Colonic mucosa (tissue), 4 donors: ENCODE results near the gene CD7. TPM values are rescaled to one million over a fixed set of nuclear protein-coding genes. Genes with fewer than 3 reads are reported as not detected.
A peak's percentile ranks its signal among the peaks of the same experiment; 100 is the strongest.

Source experiments
- DNase-seq: peaks from one replicate; pipeline ENCODE4 v3.0.0-alpha.2; 2020
- H3K27ac ChIP-seq: fragments of 200-600 bp; one replicate; pipeline ENCODE4 v1.8.0; 2021
- H3K27me3 ChIP-seq: fragments of 200-600 bp; one replicate; pipeline ENCODE4 v1.8.0; 2021
- H3K36me3 ChIP-seq: fragments of 200-600 bp; one replicate; pipeline ENCODE4 v1.8.0; 2021
- H3K4me1 ChIP-seq: fragments of 200-600 bp; one replicate; pipeline ENCODE4 v1.8.0; 2021; ENCODE audit warnings: mild to moderate bottlenecking
- H3K4me3 ChIP-seq: fragments of 200-600 bp; one replicate; pipeline ENCODE4 v1.8.0; 2021
- H3K9ac ChIP-seq, 2 donors: one replicate each; pipeline ENCODE4 v1.7.0; 2013; ENCODE audit warnings: control low read depth in 2 of 2, low read depth in 2 of 2, low read length in 2 of 2
- H3K9me3 ChIP-seq: fragments of 200-600 bp; one replicate; pipeline ENCODE4 v1.8.0; 2021
- intact Hi-C: fragments of 100-400 bp; cut with DNase I; formaldehyde crosslinking; loops from one replicate; pipeline ENCODE4 v1.14.1; 2022
- total RNA-seq, 2 donors: library from RNA; stranded (reverse); fragmentation: NEBNext Ultra II Directional in 1 of 2; extraction: Animal tissue kit (Norgen Biotek cat#: 25700) in 1 of 2; gene quantifications; one replicate each; pipeline ENCODE4 v1.2.1, GENCODE V29; 2021
- TF ChIP-seq, protein P1 (sequence below): fragments of 200-600 bp; IDR thresholded peaks from one replicate; pipeline ENCODE4 v1.8.0; 2022; ENCODE audit warnings: antibody characterized with exemption, mild to moderate bottlenecking
- donor health status: healthy.
- donor health status: DM: no; HTN: no; CAD: no.
- donor health status: DM: no; HTN: no; CAD: no.

CD7 gene
- total RNA-seq, 2 donors from 2014 or later, result 4.2 to 5.0 TPM

DNA sequence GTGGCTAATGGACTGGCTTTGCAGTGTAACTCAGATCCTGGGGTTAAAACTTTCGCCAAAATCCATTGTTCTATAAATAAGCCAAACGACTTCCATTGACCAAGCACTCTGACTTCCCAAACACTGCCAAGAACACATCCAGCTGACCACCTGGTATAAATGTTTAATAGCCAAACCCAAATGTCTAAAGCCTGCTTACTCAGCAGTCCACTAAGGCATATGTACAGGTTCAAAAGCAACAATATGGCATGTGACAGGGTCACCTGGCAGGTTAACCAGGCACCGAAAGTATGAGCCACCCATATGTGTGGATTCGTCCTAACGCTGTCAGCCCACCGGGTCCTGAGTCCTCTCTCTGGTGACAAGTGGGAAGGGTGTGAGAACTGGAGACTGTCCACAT lies 46.0 kb downstream of the CD7 start:
- no peak for DNase-seq
- H3K9me3 ChIP-seq, result no peaks in the 10 kb centered on the region
- no peak overlapping the region for H3K4me3 ChIP-seq
- H3K9ac ChIP-seq, result no peak overlapping the region
- H3K4me1 ChIP-seq, result peaks cover 49% of the 10 kb centered on the region
- no peaks in the 10 kb centered on the region for H3K36me3 ChIP-seq
- TF ChIP-seq, protein P1, sequence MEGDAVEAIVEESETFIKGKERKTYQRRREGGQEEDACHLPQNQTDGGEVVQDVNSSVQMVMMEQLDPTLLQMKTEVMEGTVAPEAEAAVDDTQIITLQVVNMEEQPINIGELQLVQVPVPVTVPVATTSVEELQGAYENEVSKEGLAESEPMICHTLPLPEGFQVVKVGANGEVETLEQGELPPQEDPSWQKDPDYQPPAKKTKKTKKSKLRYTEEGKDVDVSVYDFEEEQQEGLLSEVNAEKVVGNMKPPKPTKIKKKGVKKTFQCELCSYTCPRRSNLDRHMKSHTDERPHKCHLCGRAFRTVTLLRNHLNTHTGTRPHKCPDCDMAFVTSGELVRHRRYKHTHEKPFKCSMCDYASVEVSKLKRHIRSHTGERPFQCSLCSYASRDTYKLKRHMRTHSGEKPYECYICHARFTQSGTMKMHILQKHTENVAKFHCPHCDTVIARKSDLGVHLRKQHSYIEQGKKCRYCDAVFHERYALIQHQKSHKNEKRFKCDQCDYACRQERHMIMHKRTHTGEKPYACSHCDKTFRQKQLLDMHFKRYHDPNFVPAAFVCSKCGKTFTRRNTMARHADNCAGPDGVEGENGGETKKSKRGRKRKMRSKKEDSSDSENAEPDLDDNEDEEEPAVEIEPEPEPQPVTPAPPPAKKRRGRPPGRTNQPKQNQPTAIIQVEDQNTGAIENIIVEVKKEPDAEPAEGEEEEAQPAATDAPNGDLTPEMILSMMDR, result no peak
- no peaks in the 10 kb centered on the region for H3K27me3 ChIP-seq
- peak overlapping the region; percentile 96 for H3K27ac ChIP-seq
- intact Hi-C loops, result no loop called here

DNA sequence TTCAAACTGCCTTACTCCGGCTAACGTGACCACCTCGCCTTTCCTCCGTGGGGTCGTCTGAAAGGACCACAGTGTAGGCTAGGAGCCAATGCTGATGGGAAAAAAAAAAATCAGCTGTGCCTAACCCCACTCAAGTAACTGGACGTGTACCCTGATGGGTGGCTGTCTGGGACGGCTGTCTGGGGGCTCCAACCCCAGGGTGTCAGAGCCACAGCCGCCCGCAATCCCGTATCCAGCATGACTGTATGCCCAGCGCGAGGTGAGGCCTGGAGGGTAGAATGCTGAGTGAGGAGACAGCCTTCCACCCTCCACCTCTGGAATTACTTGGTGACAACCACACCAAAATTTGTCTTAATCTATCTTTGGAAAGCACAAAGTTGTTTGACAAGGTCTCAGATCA lies 46.8 kb downstream of the CD7 start:
- intact Hi-C loops, result no loop called here
- no peak for DNase-seq
- no peak overlapping the region for H3K27ac ChIP-seq
- TF ChIP-seq, protein P1, result no peak
- no peaks in the 10 kb centered on the region for H3K9me3 ChIP-seq
- no peaks in the 10 kb centered on the region for H3K27me3 ChIP-seq
- H3K9ac ChIP-seq, result peak overlapping the region in 1 of 2 donors; percentile 80
- peaks cover 7% of the 10 kb centered on the region for H3K36me3 ChIP-seq
- no peak overlapping the region for H3K4me3 ChIP-seq
- H3K4me1 ChIP-seq, result peaks cover 52% of the 10 kb centered on the region

DNA sequence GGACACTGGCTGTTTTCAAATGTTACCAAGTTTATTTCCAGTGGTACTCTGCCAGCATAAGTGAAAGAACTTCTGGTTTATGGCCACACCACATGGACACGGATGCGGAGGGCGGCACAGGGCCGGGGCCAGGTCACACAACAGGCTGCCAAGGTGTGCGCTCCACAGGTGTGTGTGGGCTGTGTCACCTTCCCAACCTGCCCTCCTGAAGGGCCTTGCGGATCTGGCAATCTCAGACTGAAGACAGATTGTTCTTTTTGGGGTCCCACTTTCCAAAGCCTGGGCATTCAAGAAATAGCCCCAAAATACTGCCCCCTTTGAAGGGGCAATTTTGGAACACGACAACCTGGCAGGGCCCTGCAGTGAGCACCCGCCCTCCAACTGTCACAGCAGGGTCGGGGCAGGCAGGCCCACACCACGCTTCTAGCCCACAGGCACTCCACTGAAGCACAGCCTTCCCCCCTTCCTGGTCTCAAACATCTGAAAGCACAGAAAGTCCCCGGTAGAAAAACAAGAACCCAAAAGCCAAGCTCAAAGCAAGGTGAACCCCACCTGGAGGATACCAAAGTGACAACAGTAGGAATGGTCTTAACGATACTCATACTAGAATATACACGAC lies 47.4 kb downstream of the CD7 start:
- Histone ChIP-seq H3K27me3 (no peaks in the 10 kb centered on the region), H3K4me1 (peaks cover 52% of the 10 kb centered on the region), H3K36me3 (peaks cover 14% of the 10 kb centered on the region), H3K9ac (peak overlapping the region; percentile 37 to 80), H3K27ac (peak overlapping the region; percentile 90), H3K4me3 (no peak overlapping the region), H3K9me3 (no peaks in the 10 kb centered on the region)
- TF ChIP-seq, protein P1, result no peak
- DNase-seq, result no peak
- intact Hi-C loops, result no loop called here

DNA sequence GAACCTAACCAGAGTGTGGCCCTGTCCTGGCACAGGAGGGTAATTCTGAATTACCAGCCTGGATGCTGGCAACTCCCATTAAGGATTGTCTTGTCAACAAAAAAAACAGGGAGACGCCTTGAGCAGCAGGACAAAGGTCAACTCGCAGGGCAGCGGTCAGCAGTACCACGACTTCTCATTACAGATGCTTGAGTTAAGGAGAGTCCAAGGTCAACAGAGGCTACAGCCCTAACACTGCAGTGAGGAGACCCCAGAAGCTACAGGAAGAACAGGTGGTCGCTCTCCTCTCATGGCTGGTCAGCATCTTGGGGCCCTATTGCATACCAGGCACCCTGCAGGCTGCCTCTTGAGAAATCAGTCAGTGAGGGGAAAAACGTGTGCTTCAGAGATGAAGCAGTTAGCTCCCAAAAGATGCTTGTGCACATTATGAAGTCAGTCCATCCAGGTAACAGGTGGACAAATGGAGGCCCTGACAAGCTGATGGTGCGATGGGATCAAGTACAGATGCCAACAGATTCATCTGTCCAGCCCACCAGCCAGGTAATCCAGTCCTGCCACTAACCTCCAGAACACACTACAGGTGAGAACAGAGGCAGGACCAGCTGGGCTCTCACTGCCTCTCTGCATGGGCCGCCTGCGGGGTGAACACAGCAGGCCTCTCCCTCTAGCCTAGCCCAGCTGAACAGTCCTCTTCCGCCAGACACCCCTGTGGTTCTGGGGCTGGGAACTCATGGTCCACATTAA lies 48.1 kb downstream of the CD7 start:
- TF ChIP-seq, protein P1, result no peak
- H3K4me1 ChIP-seq, result peaks cover 52% of the 10 kb centered on the region
- H3K27ac ChIP-seq, result peak overlapping the region; percentile 90
- peaks cover 17% of the 10 kb centered on the region for H3K36me3 ChIP-seq
- H3K27me3 ChIP-seq, result no peaks in the 10 kb centered on the region
- H3K9me3 ChIP-seq, result no peaks in the 10 kb centered on the region
- H3K4me3 ChIP-seq, result no peak overlapping the region
- peak; percentile 80 for DNase-seq
- intact Hi-C loops, result no loop called here
- peak overlapping the region; percentile 37 to 80 for H3K9ac ChIP-seq

DNA sequence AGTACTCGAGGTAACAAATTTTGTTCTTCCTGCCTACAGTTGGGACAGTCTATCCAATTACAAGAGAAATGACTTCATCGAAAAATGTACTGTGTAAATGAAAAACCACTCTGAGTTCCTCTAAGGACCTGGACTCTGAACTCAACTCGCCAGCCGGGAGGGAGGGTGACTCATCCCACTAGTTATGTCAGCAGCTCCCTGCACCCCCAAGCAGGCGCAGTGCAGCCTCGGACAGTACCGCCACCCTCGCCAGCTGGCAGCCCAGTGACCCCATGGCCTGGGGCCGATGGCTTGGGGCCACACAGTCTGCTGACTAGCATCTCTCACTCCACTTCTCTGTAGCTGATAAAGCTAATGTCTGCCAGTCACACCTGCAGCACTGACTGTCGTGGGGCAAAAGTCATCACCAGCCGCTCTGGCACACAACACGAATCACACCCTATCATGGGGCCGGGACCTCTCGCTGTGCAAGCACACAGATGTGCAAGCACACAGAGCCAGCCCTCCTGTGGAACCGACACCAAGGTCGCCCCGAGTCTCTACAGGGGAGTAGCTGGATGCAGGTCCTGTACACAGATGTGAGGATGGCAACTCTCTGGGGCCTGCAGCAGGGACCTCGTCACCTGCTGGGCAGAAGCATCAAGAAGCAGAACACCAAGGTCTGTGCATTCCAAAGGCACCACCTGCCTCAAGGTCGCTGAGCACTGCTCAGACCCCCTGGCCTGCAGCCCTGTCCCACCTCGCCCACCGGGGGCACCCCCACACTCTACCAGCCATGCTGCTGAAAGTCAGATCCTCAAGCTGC lies 49.6 kb downstream of the CD7 start:
- peak overlapping the region; percentile 65 to 77 for H3K9ac ChIP-seq
- DNase-seq, result peak; percentile 94
- TF ChIP-seq, protein P1, result no peak
- H3K4me1 ChIP-seq, result peaks cover 49% of the 10 kb centered on the region
- H3K4me3 ChIP-seq, result no peak overlapping the region
- intact Hi-C loops, result no loop called here
- peaks cover 25% of the 10 kb centered on the region for H3K36me3 ChIP-seq
- peak overlapping the region; percentile 90 for H3K27ac ChIP-seq
- no peaks in the 10 kb centered on the region for H3K27me3 ChIP-seq
- H3K9me3 ChIP-seq, result no peaks in the 10 kb centered on the region
